ENCODE results near the gene STK4. TPM values are rescaled to one million over a fixed set of nuclear protein-coding genes. Genes with fewer than 3 reads are reported as not detected.

The STK4 gene
- total RNA-seq, 5 donors from 2014 or later (not counting 1 experiment from before 2014, with no cell fraction given): 244 to 315 (median 271) TPM

GRCh38 chr20:45101333-45101850 lies 135.1 kb downstream of the STK4 start:
- Mint-ChIP-seq H3K9me3 (no peaks in the 10 kb centered on the region), H3K4me3 (peak overlapping the region in 1 of 3 donors; percentile 4), H3K27ac (no peak overlapping the region), H3K36me3 (no peaks in the 10 kb centered on the region), H3K27me3 (peaks cover 49 to 50% of the 10 kb centered on the region in 2 donors), H3K4me1 (peaks cover 4 to 18% (median 17%) of the 10 kb centered on the region in 3 donors)
- peaks cover 0 to 20% of the 10 kb centered on the region in 2 experiments for H3K4me1 ChIP-seq (ENCODE audit: control insufficient read depth in 1 of 2, extremely low read depth in 1 of 2, insufficient read depth in 2 of 2, low read length in 2 of 2)
- H3K9me3 ChIP-seq: no peaks in the 10 kb centered on the region
- POLR2A ChIA-PET: no interaction called here
- no peak overlapping the region for H3K4me3 ChIP-seq (ENCODE audit: control insufficient read depth in 1 of 2, extremely low read depth in 1 of 2, low read length in 1 of 2)
- H3K36me3 ChIP-seq (ENCODE audit: control insufficient read depth in 2 of 2, extremely low read depth in 1 of 2, insufficient read depth in 1 of 2, low read length in 1 of 2): no peaks in the 10 kb centered on the region
- 60% methylated on average over 3 of the region's 6 CpGs for whole genome bisulfite sequencing (ENCODE audit: insufficient coverage)
- no peak for DNase-seq
- CTCF ChIA-PET: interaction anchor here in 1 of 2 donors (0.9 kb wide), 1 partner anchor 57 kb away, joined by 3 read pairs; no protein-coding TSS in a partner anchor
- H3K27ac ChIP-seq (ENCODE audit: low read length): no peak overlapping the region
- no peak for ATAC-seq (replicated peaks in 1 of 4)
- peaks cover 14 to 41% of the 10 kb centered on the region in 2 experiments for H3K27me3 ChIP-seq (replicated peaks in 1 of 2; ENCODE audit: control insufficient read depth in 2 of 2, extremely low read depth in 1 of 2, insufficient read depth in 2 of 2, low read length in 1 of 2)

- Mint-ChIP-seq H3K27ac (no peak overlapping the region), H3K9me3 (no peaks in the 10 kb centered on the region), H3K4me3 (no peak overlapping the region), H3K36me3 (no peaks in the 10 kb centered on the region), H3K4me1 (peaks cover 0 to 13% (median 13%) of the 10 kb centered on the region in 3 donors), H3K27me3 (peaks cover 39 to 43% of the 10 kb centered on the region in 2 donors)
- H3K4me1 ChIP-seq (ENCODE audit: control insufficient read depth in 1 of 2, extremely low read depth in 1 of 2, insufficient read depth in 2 of 2, low read length in 2 of 2): peaks cover 0 to 12% of the 10 kb centered on the region in 2 experiments
- no peaks in the 10 kb centered on the region for H3K9me3 ChIP-seq
- peaks cover 17 to 30% of the 10 kb centered on the region in 2 experiments for H3K27me3 ChIP-seq (replicated peaks in 1 of 2; ENCODE audit: control insufficient read depth in 2 of 2, extremely low read depth in 1 of 2, insufficient read depth in 2 of 2, low read length in 1 of 2)
- no peak for DNase-seq
- POLR2A ChIA-PET: no interaction called here
- H3K36me3 ChIP-seq (ENCODE audit: control insufficient read depth in 2 of 2, extremely low read depth in 1 of 2, insufficient read depth in 1 of 2, low read length in 1 of 2): no peaks in the 10 kb centered on the region
- no peak overlapping the region for H3K27ac ChIP-seq (ENCODE audit: low read length)
- no peak for ATAC-seq (replicated peaks in 1 of 4)
- CTCF ChIA-PET: interaction anchor here in 1 of 2 donors (0.5 to 0.6 kb wide), 2 partner anchors 62 to 91 kb away, joined by 3 read pairs; no protein-coding TSS in a partner anchor
- 50% methylated on average over 1 of the region's 2 CpGs for whole genome bisulfite sequencing (ENCODE audit: insufficient coverage)
- no peak overlapping the region for H3K4me3 ChIP-seq (ENCODE audit: control insufficient read depth in 1 of 2, extremely low read depth in 1 of 2, low read length in 1 of 2)
These were observed 136.8 kb downstream of the STK4 start for GRCh38 chr20:45103072-45103471.

- no peaks in the 10 kb centered on the region for H3K9me3 Mint-ChIP-seq
- H3K27me3 Mint-ChIP-seq: peaks cover 26 to 37% of the 10 kb centered on the region in 2 donors
- H3K27ac Mint-ChIP-seq: no peak overlapping the region
- Histone ChIP-seq H3K27me3 (replicated peaks in 1 of 2; ENCODE audit: control insufficient read depth in 2 of 2, extremely low read depth in 1 of 2, insufficient read depth in 2 of 2, low read length in 1 of 2) (peaks cover 9 to 20% of the 10 kb centered on the region in 2 experiments), H3K9me3 (no peaks in the 10 kb centered on the region), H3K4me1 (ENCODE audit: control insufficient read depth in 1 of 2, extremely low read depth in 1 of 2, insufficient read depth in 2 of 2, low read length in 2 of 2) (peaks cover 0 to 6% of the 10 kb centered on the region in 2 experiments), H3K4me3 (ENCODE audit: control insufficient read depth in 1 of 2, extremely low read depth in 1 of 2, low read length in 1 of 2) (no peak overlapping the region), H3K27ac (ENCODE audit: low read length) (no peak overlapping the region), H3K36me3 (ENCODE audit: control insufficient read depth in 2 of 2, extremely low read depth in 1 of 2, insufficient read depth in 1 of 2, low read length in 1 of 2) (no peaks in the 10 kb centered on the region)
- H3K4me1 Mint-ChIP-seq: peaks cover 0 to 7% (median 7%) of the 10 kb centered on the region in 3 donors
- H3K36me3 Mint-ChIP-seq: no peaks in the 10 kb centered on the region
- H3K4me3 Mint-ChIP-seq: no peak overlapping the region
- no peak for DNase-seq
- ATAC-seq (replicated peaks in 1 of 4): no peak
- 90% methylated on average over 2 of the region's 5 CpGs for WGBS (ENCODE audit: insufficient coverage)
- CTCF ChIA-PET: interaction anchor here in 1 of 2 donors (1.5 kb wide), 1 partner anchor 9 kb away, joined by 5 read pairs; no protein-coding TSS in a partner anchor
- POLR2A ChIA-PET: no interaction called here
These were observed 138.5 kb downstream of the STK4 start for GRCh38 chr20:45104786-45105185.

- ATAC-seq (replicated peaks in 1 of 4): no peak
- ChIA-PET CTCF (interaction anchor here in 1 of 2 donors (1.5 kb wide), 1 partner anchor 9 kb away, joined by 5 read pairs; no protein-coding TSS in a partner anchor), POLR2A (no interaction called here)
- Mint-ChIP-seq H3K36me3 (no peaks in the 10 kb centered on the region), H3K27ac (no peak overlapping the region), H3K4me3 (no peak overlapping the region), H3K9me3 (no peaks in the 10 kb centered on the region), H3K27me3 (peaks cover 20 to 32% of the 10 kb centered on the region in 2 donors), H3K4me1 (peaks cover 0 to 6% (median 5%) of the 10 kb centered on the region in 3 donors)
- Histone ChIP-seq H3K9me3 (no peaks in the 10 kb centered on the region), H3K4me3 (ENCODE audit: control insufficient read depth in 1 of 2, extremely low read depth in 1 of 2, low read length in 1 of 2) (no peak overlapping the region), H3K27ac (ENCODE audit: low read length) (no peak overlapping the region), H3K4me1 (ENCODE audit: control insufficient read depth in 1 of 2, extremely low read depth in 1 of 2, insufficient read depth in 2 of 2, low read length in 2 of 2) (peaks cover 0 to 6% of the 10 kb centered on the region in 2 experiments), H3K36me3 (ENCODE audit: control insufficient read depth in 2 of 2, extremely low read depth in 1 of 2, insufficient read depth in 1 of 2, low read length in 1 of 2) (no peaks in the 10 kb centered on the region), H3K27me3 (replicated peaks in 1 of 2; ENCODE audit: control insufficient read depth in 2 of 2, extremely low read depth in 1 of 2, insufficient read depth in 2 of 2, low read length in 1 of 2) (peaks cover 4 to 17% of the 10 kb centered on the region in 2 experiments)
- WGBS (ENCODE audit: insufficient coverage): no CpG with 5 or more reads among the region's 2 CpGs
- DNase-seq: no peak
These were observed 139.0 kb downstream of the STK4 start for GRCh38 chr20:45105317-45105716.

GRCh38 chr20:45109634-45110033 lies 143.3 kb downstream of the STK4 start:
- Histone ChIP-seq H3K27me3 (replicated peaks in 1 of 2; ENCODE audit: control insufficient read depth in 2 of 2, extremely low read depth in 1 of 2, insufficient read depth in 2 of 2, low read length in 1 of 2) (peaks cover 4 to 6% of the 10 kb centered on the region in 2 experiments), H3K27ac (ENCODE audit: low read length) (no peak overlapping the region), H3K9me3 (no peaks in the 10 kb centered on the region), H3K4me3 (ENCODE audit: control insufficient read depth in 1 of 2, extremely low read depth in 1 of 2, low read length in 1 of 2) (no peak overlapping the region), H3K36me3 (ENCODE audit: control insufficient read depth in 2 of 2, extremely low read depth in 1 of 2, insufficient read depth in 1 of 2, low read length in 1 of 2) (no peaks in the 10 kb centered on the region), H3K4me1 (ENCODE audit: control insufficient read depth in 1 of 2, extremely low read depth in 1 of 2, insufficient read depth in 2 of 2, low read length in 2 of 2) (no peaks in the 10 kb centered on the region)
- no peak overlapping the region for H3K4me3 Mint-ChIP-seq
- ChIA-PET POLR2A (no interaction called here), CTCF (no interaction called here)
- ATAC-seq (replicated peaks in 1 of 4) (no peak), DNase-seq (no peak)
- 80% methylated on average over 5 of the region's 8 CpGs for WGBS (ENCODE audit: insufficient coverage)
- peaks cover under 1 to 3% (median 2%) of the 10 kb centered on the region in 3 donors for H3K4me1 Mint-ChIP-seq
- no peaks in the 10 kb centered on the region for H3K36me3 Mint-ChIP-seq
- no peak overlapping the region for H3K27ac Mint-ChIP-seq
- no peaks in the 10 kb centered on the region for H3K9me3 Mint-ChIP-seq
- peaks cover 6 to 18% of the 10 kb centered on the region in 2 donors for H3K27me3 Mint-ChIP-seq

- Mint-ChIP-seq H3K9me3 (no peaks in the 10 kb centered on the region), H3K36me3 (no peaks in the 10 kb centered on the region), H3K4me1 (peaks cover 5 to 10% (median 7%) of the 10 kb centered on the region in 3 donors), H3K4me3 (no peak overlapping the region), H3K27ac (no peak overlapping the region), H3K27me3 (peaks cover 4 to 15% of the 10 kb centered on the region in 2 donors)
- no peak overlapping the region for H3K4me3 ChIP-seq (ENCODE audit: control insufficient read depth in 1 of 2, extremely low read depth in 1 of 2, low read length in 1 of 2)
- ATAC-seq (replicated peaks in 1 of 4): no peak
- H3K9me3 ChIP-seq: no peaks in the 10 kb centered on the region
- DNase-seq: no peak
- peaks cover 4 to 8% of the 10 kb centered on the region in 2 experiments for H3K27me3 ChIP-seq (replicated peaks in 1 of 2; ENCODE audit: control insufficient read depth in 2 of 2, extremely low read depth in 1 of 2, insufficient read depth in 2 of 2, low read length in 1 of 2)
- ChIA-PET CTCF (no interaction called here), POLR2A (no interaction called here)
- 93% methylated on average over 11 of the region's 11 CpGs for WGBS (ENCODE audit: insufficient coverage)
- peaks cover 0 to 4% of the 10 kb centered on the region in 2 experiments for H3K4me1 ChIP-seq (ENCODE audit: control insufficient read depth in 1 of 2, extremely low read depth in 1 of 2, insufficient read depth in 2 of 2, low read length in 2 of 2)
- H3K36me3 ChIP-seq (ENCODE audit: control insufficient read depth in 2 of 2, extremely low read depth in 1 of 2, insufficient read depth in 1 of 2, low read length in 1 of 2): no peaks in the 10 kb centered on the region
- no peak overlapping the region for H3K27ac ChIP-seq (ENCODE audit: low read length)
These were observed 144.0 kb downstream of the STK4 start for GRCh38 chr20:45110301-45110700.
